ENCODE data around the gene BCAS1.
"Not testable (repeated sequence)": the region's sequence is repeated elsewhere in the genome, so short reads cannot be mapped to it uniquely, and the experiment has no call there.

Gene BCAS1

GRCh38 chr20:54019127-54019526 is 51.3 kb downstream of the BCAS1 start:
- no peak for DNase-seq
- Histone ChIP-seq H3K36me3 (no peaks in the 10 kb centered on the region), H3K4me1 (peaks cover 3% of the 10 kb centered on the region; the same call in 1 of the 2 replicates), H3K9me3 (no peaks in the 10 kb centered on the region), H3K4me3 (ENCODE audit: low read depth, low read length) (no peak overlapping the region), H3K27me3 (peaks cover 25% of the 10 kb centered on the region)
- no peak for TF ChIP-seq CTCF (IDR thresholded peaks at IDR 0.05; ENCODE audit: low read depth, low read length)

- no peak overlapping the region for H3K4me3 ChIP-seq (ENCODE audit: low read depth, low read length)
- TF ChIP-seq CTCF (IDR thresholded peaks at IDR 0.05; ENCODE audit: low read depth, low read length) = no peak
- H3K27me3 ChIP-seq = peaks cover 13% of the 10 kb centered on the region
- H3K4me1 ChIP-seq = peaks cover 3% of the 10 kb centered on the region; the same call in 1 of the 2 replicates
- no peaks in the 10 kb centered on the region for H3K36me3 ChIP-seq
- DNase-seq = no peak
- no peaks in the 10 kb centered on the region for H3K9me3 ChIP-seq
Observed at GRCh38 chr20:54017846-54018245, 52.5 kb downstream of the BCAS1 start.

GRCh38 chr20:54015496-54015895 is 54.9 kb downstream of the BCAS1 start:
- no peaks in the 10 kb centered on the region for H3K36me3 ChIP-seq
- DNase-seq = no peak
- H3K9me3 ChIP-seq = no peaks in the 10 kb centered on the region
- H3K4me3 ChIP-seq (ENCODE audit: low read depth, low read length) = no peak overlapping the region
- no peak for TF ChIP-seq CTCF (IDR thresholded peaks at IDR 0.05; ENCODE audit: low read depth, low read length)
- peaks cover 3% of the 10 kb centered on the region; the same call in 1 of the 2 replicates for H3K4me1 ChIP-seq
- peaks cover 4% of the 10 kb centered on the region; the same call in 1 of the 2 replicates for H3K27me3 ChIP-seq

GRCh38 chr20:54014293-54014926 is 56.0 kb downstream of the BCAS1 start:
- Histone ChIP-seq H3K27me3 (peaks cover 4% of the 10 kb centered on the region; the same call in 1 of the 2 replicates), H3K9me3 (no peaks in the 10 kb centered on the region), H3K4me1 (peaks cover 3% of the 10 kb centered on the region; the same call in 1 of the 2 replicates), H3K36me3 (no peaks in the 10 kb centered on the region), H3K4me3 (ENCODE audit: low read depth, low read length) (no peak overlapping the region)
- DNase-seq = no peak
- no peak for TF ChIP-seq CTCF (IDR thresholded peaks at IDR 0.05; ENCODE audit: low read depth, low read length)

- no peak for DNase-seq
- Histone ChIP-seq H3K27me3 (peaks cover 5% of the 10 kb centered on the region), H3K4me3 (ENCODE audit: low read depth, low read length) (no peak overlapping the region), H3K4me1 (peaks cover 3% of the 10 kb centered on the region; the same call in 1 of the 2 replicates), H3K36me3 (no peaks in the 10 kb centered on the region), H3K9me3 (no peaks in the 10 kb centered on the region)
- no peak for TF ChIP-seq CTCF (IDR thresholded peaks at IDR 0.05; ENCODE audit: low read depth, low read length)
Observed at GRCh38 chr20:54013471-54013870, 56.9 kb downstream of the BCAS1 start.

GRCh38 chr20:54011346-54011745 is 59.0 kb downstream of the BCAS1 start:
- H3K27me3 ChIP-seq = peaks cover 9% of the 10 kb centered on the region
- no peak for DNase-seq
- no peaks in the 10 kb centered on the region for H3K9me3 ChIP-seq
- H3K4me3 ChIP-seq (ENCODE audit: low read depth, low read length) = no peak overlapping the region
- peaks cover 3% of the 10 kb centered on the region; the same call in 1 of the 2 replicates for H3K4me1 ChIP-seq
- no peak for TF ChIP-seq CTCF (IDR thresholded peaks at IDR 0.05; ENCODE audit: low read depth, low read length)
- no peaks in the 10 kb centered on the region for H3K36me3 ChIP-seq

GRCh38 chr20:54006216-54006615 is 64.2 kb downstream of the BCAS1 start:
- peaks cover 19% of the 10 kb centered on the region for H3K27me3 ChIP-seq
- not testable (repeated sequence) for H3K9me3 ChIP-seq; DNase-seq; H3K4me1 ChIP-seq; H3K36me3 ChIP-seq; H3K4me3 ChIP-seq (ENCODE audit: low read depth, low read length)
